ENCODE measurements around the gene GALR1.

GRCh38 chr18:77203071-77203470, 46.6 kb upstream of the GALR1 start:
- no peak for TF ChIP-seq CTCF (IDR thresholded peaks at IDR 0.05; ENCODE audit: poor library complexity)
- no peak for TF ChIP-seq EZH2phosphoT487 (IDR thresholded peaks at IDR 0.05; ENCODE audit: low read depth, severe bottlenecking, unreplicated experiment)

Data from hepatocyte (in vitro differentiated cells).